ENCODE results near the gene PIGT.

DNA sequence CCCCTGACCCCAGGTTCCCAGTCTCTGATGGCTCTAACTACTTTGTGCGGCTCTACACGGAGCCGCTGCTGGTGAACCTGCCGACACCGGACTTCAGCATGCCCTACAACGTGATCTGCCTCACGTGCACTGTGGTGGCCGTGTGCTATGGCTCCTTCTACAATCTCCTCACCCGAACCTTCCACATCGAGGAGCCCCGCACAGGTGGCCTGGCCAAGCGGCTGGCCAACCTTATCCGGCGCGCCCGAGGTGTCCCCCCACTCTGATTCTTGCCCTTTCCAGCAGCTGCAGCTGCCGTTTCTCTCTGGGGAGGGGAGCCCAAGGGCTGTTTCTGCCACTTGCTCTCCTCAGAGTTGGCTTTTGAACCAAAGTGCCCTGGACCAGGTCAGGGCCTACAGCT lies 9.6 kb downstream of the PIGT start:
- TF ChIP-seq, protein P1, sequence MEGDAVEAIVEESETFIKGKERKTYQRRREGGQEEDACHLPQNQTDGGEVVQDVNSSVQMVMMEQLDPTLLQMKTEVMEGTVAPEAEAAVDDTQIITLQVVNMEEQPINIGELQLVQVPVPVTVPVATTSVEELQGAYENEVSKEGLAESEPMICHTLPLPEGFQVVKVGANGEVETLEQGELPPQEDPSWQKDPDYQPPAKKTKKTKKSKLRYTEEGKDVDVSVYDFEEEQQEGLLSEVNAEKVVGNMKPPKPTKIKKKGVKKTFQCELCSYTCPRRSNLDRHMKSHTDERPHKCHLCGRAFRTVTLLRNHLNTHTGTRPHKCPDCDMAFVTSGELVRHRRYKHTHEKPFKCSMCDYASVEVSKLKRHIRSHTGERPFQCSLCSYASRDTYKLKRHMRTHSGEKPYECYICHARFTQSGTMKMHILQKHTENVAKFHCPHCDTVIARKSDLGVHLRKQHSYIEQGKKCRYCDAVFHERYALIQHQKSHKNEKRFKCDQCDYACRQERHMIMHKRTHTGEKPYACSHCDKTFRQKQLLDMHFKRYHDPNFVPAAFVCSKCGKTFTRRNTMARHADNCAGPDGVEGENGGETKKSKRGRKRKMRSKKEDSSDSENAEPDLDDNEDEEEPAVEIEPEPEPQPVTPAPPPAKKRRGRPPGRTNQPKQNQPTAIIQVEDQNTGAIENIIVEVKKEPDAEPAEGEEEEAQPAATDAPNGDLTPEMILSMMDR (IDR thresholded peaks at IDR 0.05) = no peak
- TF ChIP-seq POLR2A (IDR thresholded peaks at IDR 0.05) (no peak), EP300 (IDR thresholded peaks at IDR 0.05) (no peak)
